ENCODE data around the gene COL11A1.

COL11A1 gene

GRCh38 chr1:103025858-103026409, 82.4 kb downstream of the COL11A1 start:
- H3K4me1 ChIP-seq = no peaks in the 10 kb centered on the region
- no peak overlapping the region for H3K27ac ChIP-seq
- no peak for TF ChIP-seq Cebpa-rat (IDR thresholded peaks at IDR 0.05)
- H4K20me1 ChIP-seq = no peaks in the 10 kb centered on the region
- no peak overlapping the region for H3K4me2 ChIP-seq
- H3K36me3 ChIP-seq = no peaks in the 10 kb centered on the region
- no peak overlapping the region for H3K4me3 ChIP-seq
- no peaks in the 10 kb centered on the region for H3K27me3 ChIP-seq
- H3K9me3 ChIP-seq = no peaks in the 10 kb centered on the region
- H3K9ac ChIP-seq = no peak overlapping the region

DNA sequence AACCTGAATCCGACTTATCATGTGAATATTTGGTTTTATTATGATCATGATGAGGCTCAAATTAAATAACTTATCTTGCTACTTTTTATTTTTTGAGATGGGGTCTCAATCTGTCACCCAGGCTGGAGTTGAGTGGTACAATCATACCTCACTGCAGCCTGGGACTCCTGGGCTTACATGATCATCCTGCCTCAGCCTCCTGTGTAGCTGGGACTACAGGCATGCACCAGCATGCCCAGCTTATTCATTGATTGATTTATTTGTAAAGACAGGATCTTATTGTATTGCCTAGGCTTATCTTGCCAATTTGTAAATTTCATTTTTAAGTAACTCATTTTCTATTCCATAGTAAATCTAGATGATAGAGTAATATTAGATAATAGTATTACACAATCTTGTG, 84.3 kb downstream of the COL11A1 start:
- no peak overlapping the region for H3K9ac ChIP-seq
- no peaks in the 10 kb centered on the region for H4K20me1 ChIP-seq
- no peaks in the 10 kb centered on the region for H3K9me3 ChIP-seq
- H3K36me3 ChIP-seq = no peaks in the 10 kb centered on the region
- no peak overlapping the region for H3K27ac ChIP-seq
- TF ChIP-seq Cebpa-rat (IDR thresholded peaks at IDR 0.05) = no peak
- no peak overlapping the region for H3K4me3 ChIP-seq
- no peaks in the 10 kb centered on the region for H3K4me1 ChIP-seq
- no peaks in the 10 kb centered on the region for H3K27me3 ChIP-seq
- H3K4me2 ChIP-seq = no peak overlapping the region

GRCh38 chr1:103002005-103002404, 106.3 kb downstream of the COL11A1 start:
- Histone ChIP-seq H3K36me3 (no peaks in the 10 kb centered on the region), H3K4me2 (no peak overlapping the region), H3K4me1 (no peaks in the 10 kb centered on the region), H3K9ac (no peak overlapping the region), H3K9me3 (no peaks in the 10 kb centered on the region), H4K20me1 (no peaks in the 10 kb centered on the region), H3K27ac (no peak overlapping the region), H3K27me3 (no peaks in the 10 kb centered on the region), H3K4me3 (no peak overlapping the region)
- TF ChIP-seq Cebpa-rat (IDR thresholded peaks at IDR 0.05) = no peak

- Histone ChIP-seq H3K27me3 (no peaks in the 10 kb centered on the region), H3K9me3 (no peaks in the 10 kb centered on the region), H4K20me1 (no peaks in the 10 kb centered on the region), H3K4me2 (no peak overlapping the region), H3K36me3 (no peaks in the 10 kb centered on the region), H3K4me3 (no peak overlapping the region), H3K9ac (no peak overlapping the region), H3K4me1 (no peaks in the 10 kb centered on the region), H3K27ac (no peak overlapping the region)
- TF ChIP-seq Cebpa-rat (IDR thresholded peaks at IDR 0.05) = no peak
These were observed 129.4 kb downstream of the COL11A1 start for GRCh38 chr1:102978874-102979273.

GRCh38 chr1:102977292-102977691, 131.0 kb downstream of the COL11A1 start:
- Histone ChIP-seq H3K9me3 (no peaks in the 10 kb centered on the region), H3K27me3 (no peaks in the 10 kb centered on the region), H3K4me3 (no peak overlapping the region), H3K4me2 (no peak overlapping the region), H3K36me3 (no peaks in the 10 kb centered on the region), H4K20me1 (no peaks in the 10 kb centered on the region), H3K27ac (no peak overlapping the region), H3K4me1 (no peaks in the 10 kb centered on the region), H3K9ac (no peak overlapping the region)
- TF ChIP-seq Cebpa-rat (IDR thresholded peaks at IDR 0.05) = no peak

DNA sequence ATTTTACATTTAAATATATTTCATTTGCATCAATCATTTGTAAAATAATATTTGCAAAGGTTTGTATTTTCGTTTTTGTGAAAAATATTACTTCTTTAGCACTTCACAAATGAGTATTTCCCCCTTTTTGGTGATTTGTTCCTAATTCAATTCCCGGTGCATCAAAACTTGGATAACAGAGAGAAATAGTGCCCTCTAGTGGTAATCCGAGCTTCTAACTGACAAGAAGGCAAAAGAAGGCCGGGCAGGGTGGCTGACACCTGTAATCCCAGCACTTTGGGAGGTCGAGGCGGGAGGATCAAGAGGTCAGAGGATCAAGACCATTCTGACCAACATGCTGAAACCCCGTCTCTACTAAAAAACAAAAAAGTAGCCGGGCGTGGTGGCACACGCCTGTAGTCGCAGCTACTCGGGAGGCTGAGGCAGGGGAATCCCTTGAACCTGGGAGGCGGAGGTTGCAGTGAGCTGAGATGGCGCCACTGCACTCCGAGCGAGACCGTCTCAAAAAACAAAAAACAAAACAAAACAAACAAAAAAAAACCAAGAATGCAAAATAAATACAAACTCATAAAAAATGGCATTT, 137.7 kb downstream of the COL11A1 start:
- no peaks in the 10 kb centered on the region for H3K27me3 ChIP-seq
- no peak overlapping the region for H3K27ac ChIP-seq
- no peaks in the 10 kb centered on the region for H3K9me3 ChIP-seq
- no peak overlapping the region for H3K4me2 ChIP-seq
- no peaks in the 10 kb centered on the region for H4K20me1 ChIP-seq
- no peaks in the 10 kb centered on the region for H3K36me3 ChIP-seq
- no peak overlapping the region for H3K9ac ChIP-seq
- H3K4me1 ChIP-seq = no peaks in the 10 kb centered on the region
- H3K4me3 ChIP-seq = no peak overlapping the region
- no peak for TF ChIP-seq Cebpa-rat (IDR thresholded peaks at IDR 0.05)

GRCh38 chr1:102967786-102968185, 140.5 kb downstream of the COL11A1 start:
- Histone ChIP-seq H3K9ac (no peak overlapping the region), H3K27me3 (no peaks in the 10 kb centered on the region), H3K4me3 (no peak overlapping the region), H3K36me3 (no peaks in the 10 kb centered on the region), H3K4me2 (no peak overlapping the region), H3K27ac (no peak overlapping the region), H3K4me1 (no peaks in the 10 kb centered on the region), H4K20me1 (no peaks in the 10 kb centered on the region), H3K9me3 (no peaks in the 10 kb centered on the region)
- no peak for TF ChIP-seq Cebpa-rat (IDR thresholded peaks at IDR 0.05)

- no peaks in the 10 kb centered on the region for H3K9me3 ChIP-seq
- H3K36me3 ChIP-seq = no peaks in the 10 kb centered on the region
- no peaks in the 10 kb centered on the region for H3K4me1 ChIP-seq
- no peak overlapping the region for H3K27ac ChIP-seq
- no peaks in the 10 kb centered on the region for H3K27me3 ChIP-seq
- H4K20me1 ChIP-seq = no peaks in the 10 kb centered on the region
- H3K4me3 ChIP-seq = no peak overlapping the region
- no peak for TF ChIP-seq Cebpa-rat (IDR thresholded peaks at IDR 0.05)
- H3K4me2 ChIP-seq = no peak overlapping the region
- H3K9ac ChIP-seq = no peak overlapping the region
These were observed 146.8 kb downstream of the COL11A1 start for GRCh38 chr1:102961549-102961948.

- H3K27me3 ChIP-seq = no peaks in the 10 kb centered on the region
- H3K9me3 ChIP-seq = no peaks in the 10 kb centered on the region
- H3K36me3 ChIP-seq = no peaks in the 10 kb centered on the region
- H4K20me1 ChIP-seq = no peaks in the 10 kb centered on the region
- no peak overlapping the region for H3K27ac ChIP-seq
- no peak overlapping the region for H3K9ac ChIP-seq
- TF ChIP-seq Cebpa-rat (IDR thresholded peaks at IDR 0.05) = no peak
- H3K4me3 ChIP-seq = no peak overlapping the region
- no peaks in the 10 kb centered on the region for H3K4me1 ChIP-seq
- H3K4me2 ChIP-seq = no peak overlapping the region
These were observed 153.7 kb downstream of the COL11A1 start for GRCh38 chr1:102954576-102954975.

- no peaks in the 10 kb centered on the region for H4K20me1 ChIP-seq
- TF ChIP-seq Cebpa-rat (IDR thresholded peaks at IDR 0.05) = no peak
- no peaks in the 10 kb centered on the region for H3K27me3 ChIP-seq
- H3K4me2 ChIP-seq = no peak overlapping the region
- H3K9me3 ChIP-seq = no peaks in the 10 kb centered on the region
- H3K4me3 ChIP-seq = no peak overlapping the region
- H3K27ac ChIP-seq = no peak overlapping the region
- H3K36me3 ChIP-seq = no peaks in the 10 kb centered on the region
- no peaks in the 10 kb centered on the region for H3K4me1 ChIP-seq
- no peak overlapping the region for H3K9ac ChIP-seq
These were observed 155.9 kb downstream of the COL11A1 start for GRCh38 chr1:102952400-102952799.

DNA sequence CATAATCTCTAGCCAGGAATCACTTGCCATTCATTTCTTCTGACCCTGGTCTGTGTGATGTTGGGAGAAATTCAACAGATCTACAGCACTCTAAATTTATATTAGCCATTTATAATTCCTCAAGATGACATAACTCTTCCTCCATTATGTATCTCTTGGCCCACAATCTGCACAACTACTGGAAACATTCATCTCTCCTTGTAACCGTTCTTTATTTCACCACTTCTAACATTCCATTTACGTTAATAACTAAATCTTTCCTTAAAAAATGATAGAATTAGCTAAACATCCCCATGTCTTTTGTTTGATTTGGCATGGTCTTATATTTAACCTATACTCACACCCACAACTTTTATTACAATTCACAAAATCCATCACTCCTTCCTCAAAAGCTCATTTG, 166.0 kb downstream of the COL11A1 start:
- TF ChIP-seq Cebpa-rat (IDR thresholded peaks at IDR 0.05) = no peak
- Histone ChIP-seq H3K9me3 (no peaks in the 10 kb centered on the region), H3K36me3 (no peaks in the 10 kb centered on the region), H3K27ac (no peak overlapping the region), H3K27me3 (no peaks in the 10 kb centered on the region), H3K4me3 (no peak overlapping the region), H3K4me1 (no peaks in the 10 kb centered on the region), H3K4me2 (no peak overlapping the region), H3K9ac (no peak overlapping the region), H4K20me1 (no peaks in the 10 kb centered on the region)
